ENCODE data around the gene BCAS2. TPM values are rescaled to one million over a fixed set of nuclear protein-coding genes. Genes with fewer than 3 reads are reported as not detected.

BCAS2 gene
- total and polyA plus RNA-seq, 2 experiments from 2014 or later: 50.7 to 111 TPM

DNA sequence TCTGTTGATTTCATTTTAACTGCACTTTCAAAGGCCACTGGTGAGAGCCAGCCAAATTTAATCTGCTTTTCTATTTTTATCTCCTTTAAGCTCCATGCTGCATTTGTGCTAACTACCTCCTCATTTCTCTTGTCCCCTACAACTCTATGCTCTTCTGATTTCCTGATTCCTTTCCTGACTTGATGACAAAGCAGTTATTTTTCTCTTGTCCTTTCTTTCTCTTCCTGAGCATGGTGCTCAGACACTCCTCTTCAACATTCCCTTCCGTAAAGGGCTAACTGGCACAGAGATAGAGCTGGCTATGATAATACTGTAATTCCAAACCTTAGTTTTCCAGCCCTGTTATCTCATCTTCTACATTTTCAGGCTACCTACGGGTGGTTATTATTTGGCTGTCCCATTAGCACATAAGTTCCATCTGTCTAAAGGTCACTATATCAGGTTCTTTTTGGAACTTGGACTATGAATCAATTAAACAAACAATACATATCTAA, 6.8 kb upstream of the BCAS2 start:
- Histone ChIP-seq H3K4me3 (no peak overlapping the region), H2AFZ (no peak overlapping the region), H3F3A (replicated peaks; ENCODE audit: low read depth) (no peaks in the 10 kb centered on the region), H3K4me1 (ENCODE audit: insufficient read depth) (no peaks in the 10 kb centered on the region), H3K4me2 (no peak overlapping the region), H3K9me2 (ENCODE audit: insufficient read depth) (no peaks in the 10 kb centered on the region), H4K20me1 (replicated peaks; ENCODE audit: insufficient read depth) (no peaks in the 10 kb centered on the region), H3K79me2 (replicated peaks; ENCODE audit: insufficient read depth) (no peaks in the 10 kb centered on the region), H3K27ac (ENCODE audit: low read depth) (no peak overlapping the region), H3K27me3 (ENCODE audit: insufficient read depth) (no peaks in the 10 kb centered on the region), H3K36me3 (ENCODE audit: insufficient read depth) (no peaks in the 10 kb centered on the region)
- Mint-ChIP-seq H3K4me3 (no peak overlapping the region), H3K9me3 (no peaks in the 10 kb centered on the region), H3K27me3 (ENCODE audit: insufficient read depth, low read depth, poor library complexity) (peaks cover 2% of the 10 kb centered on the region), H3K27ac (no peak overlapping the region), H3K4me1 (no peaks in the 10 kb centered on the region), H3K36me3 (ENCODE audit: low read depth) (no peaks in the 10 kb centered on the region)
- ATAC-seq: no peak
- TF ChIP-seq CREB1 (CRISPR knock-in tag; IDR thresholded peaks at IDR 0.05; ENCODE audit: low read depth) (no peak), REST (IDR thresholded peaks at IDR 0.05; ENCODE audit: unreplicated experiment) (no peak), NANOG (IDR thresholded peaks at IDR 0.05; ENCODE audit: borderline replicate concordance) (no peak), ZNF331 (CRISPR knock-in tag; IDR thresholded peaks at IDR 0.05; ENCODE audit: low read depth) (no peak)
- TF ChIP-seq, protein P1, sequence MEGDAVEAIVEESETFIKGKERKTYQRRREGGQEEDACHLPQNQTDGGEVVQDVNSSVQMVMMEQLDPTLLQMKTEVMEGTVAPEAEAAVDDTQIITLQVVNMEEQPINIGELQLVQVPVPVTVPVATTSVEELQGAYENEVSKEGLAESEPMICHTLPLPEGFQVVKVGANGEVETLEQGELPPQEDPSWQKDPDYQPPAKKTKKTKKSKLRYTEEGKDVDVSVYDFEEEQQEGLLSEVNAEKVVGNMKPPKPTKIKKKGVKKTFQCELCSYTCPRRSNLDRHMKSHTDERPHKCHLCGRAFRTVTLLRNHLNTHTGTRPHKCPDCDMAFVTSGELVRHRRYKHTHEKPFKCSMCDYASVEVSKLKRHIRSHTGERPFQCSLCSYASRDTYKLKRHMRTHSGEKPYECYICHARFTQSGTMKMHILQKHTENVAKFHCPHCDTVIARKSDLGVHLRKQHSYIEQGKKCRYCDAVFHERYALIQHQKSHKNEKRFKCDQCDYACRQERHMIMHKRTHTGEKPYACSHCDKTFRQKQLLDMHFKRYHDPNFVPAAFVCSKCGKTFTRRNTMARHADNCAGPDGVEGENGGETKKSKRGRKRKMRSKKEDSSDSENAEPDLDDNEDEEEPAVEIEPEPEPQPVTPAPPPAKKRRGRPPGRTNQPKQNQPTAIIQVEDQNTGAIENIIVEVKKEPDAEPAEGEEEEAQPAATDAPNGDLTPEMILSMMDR (conservative IDR thresholded peaks at IDR 0.05; ENCODE audit: low read depth in 2 of 2): no peak
- no peak for DNase-seq (ENCODE audit: low spot score)

GRCh38 chr1:114587203-114587991, 6.0 kb upstream of the BCAS2 start:
- DNase-seq (ENCODE audit: low spot score): no peak
- Histone ChIP-seq H3K27me3 (ENCODE audit: insufficient read depth) (no peaks in the 10 kb centered on the region), H3K79me2 (replicated peaks; ENCODE audit: insufficient read depth) (no peaks in the 10 kb centered on the region), H4K20me1 (replicated peaks; ENCODE audit: insufficient read depth) (no peaks in the 10 kb centered on the region), H3K36me3 (ENCODE audit: insufficient read depth) (no peaks in the 10 kb centered on the region), H2AFZ (no peak overlapping the region), H3K4me1 (ENCODE audit: insufficient read depth) (peaks cover 3% of the 10 kb centered on the region; the same call in 1 of the 2 replicates), H3F3A (replicated peaks; ENCODE audit: low read depth) (no peaks in the 10 kb centered on the region), H3K9me2 (ENCODE audit: insufficient read depth) (peaks cover 1% of the 10 kb centered on the region; the same call in 1 of the 2 replicates), H3K4me2 (no peak overlapping the region), H3K4me3 (no peak overlapping the region), H3K27ac (ENCODE audit: low read depth) (no peak overlapping the region)
- no peak for ATAC-seq
- Mint-ChIP-seq H3K36me3 (ENCODE audit: low read depth) (no peaks in the 10 kb centered on the region), H3K9me3 (no peaks in the 10 kb centered on the region), H3K4me3 (no peak overlapping the region), H3K4me1 (0 out of 3 replicates have a peak, but pooled peaks cover 2% of the 10 kb centered on the region), H3K27me3 (ENCODE audit: insufficient read depth, low read depth, poor library complexity) (peaks cover 2% of the 10 kb centered on the region), H3K27ac (no peak overlapping the region)
- TF ChIP-seq, protein P2, sequence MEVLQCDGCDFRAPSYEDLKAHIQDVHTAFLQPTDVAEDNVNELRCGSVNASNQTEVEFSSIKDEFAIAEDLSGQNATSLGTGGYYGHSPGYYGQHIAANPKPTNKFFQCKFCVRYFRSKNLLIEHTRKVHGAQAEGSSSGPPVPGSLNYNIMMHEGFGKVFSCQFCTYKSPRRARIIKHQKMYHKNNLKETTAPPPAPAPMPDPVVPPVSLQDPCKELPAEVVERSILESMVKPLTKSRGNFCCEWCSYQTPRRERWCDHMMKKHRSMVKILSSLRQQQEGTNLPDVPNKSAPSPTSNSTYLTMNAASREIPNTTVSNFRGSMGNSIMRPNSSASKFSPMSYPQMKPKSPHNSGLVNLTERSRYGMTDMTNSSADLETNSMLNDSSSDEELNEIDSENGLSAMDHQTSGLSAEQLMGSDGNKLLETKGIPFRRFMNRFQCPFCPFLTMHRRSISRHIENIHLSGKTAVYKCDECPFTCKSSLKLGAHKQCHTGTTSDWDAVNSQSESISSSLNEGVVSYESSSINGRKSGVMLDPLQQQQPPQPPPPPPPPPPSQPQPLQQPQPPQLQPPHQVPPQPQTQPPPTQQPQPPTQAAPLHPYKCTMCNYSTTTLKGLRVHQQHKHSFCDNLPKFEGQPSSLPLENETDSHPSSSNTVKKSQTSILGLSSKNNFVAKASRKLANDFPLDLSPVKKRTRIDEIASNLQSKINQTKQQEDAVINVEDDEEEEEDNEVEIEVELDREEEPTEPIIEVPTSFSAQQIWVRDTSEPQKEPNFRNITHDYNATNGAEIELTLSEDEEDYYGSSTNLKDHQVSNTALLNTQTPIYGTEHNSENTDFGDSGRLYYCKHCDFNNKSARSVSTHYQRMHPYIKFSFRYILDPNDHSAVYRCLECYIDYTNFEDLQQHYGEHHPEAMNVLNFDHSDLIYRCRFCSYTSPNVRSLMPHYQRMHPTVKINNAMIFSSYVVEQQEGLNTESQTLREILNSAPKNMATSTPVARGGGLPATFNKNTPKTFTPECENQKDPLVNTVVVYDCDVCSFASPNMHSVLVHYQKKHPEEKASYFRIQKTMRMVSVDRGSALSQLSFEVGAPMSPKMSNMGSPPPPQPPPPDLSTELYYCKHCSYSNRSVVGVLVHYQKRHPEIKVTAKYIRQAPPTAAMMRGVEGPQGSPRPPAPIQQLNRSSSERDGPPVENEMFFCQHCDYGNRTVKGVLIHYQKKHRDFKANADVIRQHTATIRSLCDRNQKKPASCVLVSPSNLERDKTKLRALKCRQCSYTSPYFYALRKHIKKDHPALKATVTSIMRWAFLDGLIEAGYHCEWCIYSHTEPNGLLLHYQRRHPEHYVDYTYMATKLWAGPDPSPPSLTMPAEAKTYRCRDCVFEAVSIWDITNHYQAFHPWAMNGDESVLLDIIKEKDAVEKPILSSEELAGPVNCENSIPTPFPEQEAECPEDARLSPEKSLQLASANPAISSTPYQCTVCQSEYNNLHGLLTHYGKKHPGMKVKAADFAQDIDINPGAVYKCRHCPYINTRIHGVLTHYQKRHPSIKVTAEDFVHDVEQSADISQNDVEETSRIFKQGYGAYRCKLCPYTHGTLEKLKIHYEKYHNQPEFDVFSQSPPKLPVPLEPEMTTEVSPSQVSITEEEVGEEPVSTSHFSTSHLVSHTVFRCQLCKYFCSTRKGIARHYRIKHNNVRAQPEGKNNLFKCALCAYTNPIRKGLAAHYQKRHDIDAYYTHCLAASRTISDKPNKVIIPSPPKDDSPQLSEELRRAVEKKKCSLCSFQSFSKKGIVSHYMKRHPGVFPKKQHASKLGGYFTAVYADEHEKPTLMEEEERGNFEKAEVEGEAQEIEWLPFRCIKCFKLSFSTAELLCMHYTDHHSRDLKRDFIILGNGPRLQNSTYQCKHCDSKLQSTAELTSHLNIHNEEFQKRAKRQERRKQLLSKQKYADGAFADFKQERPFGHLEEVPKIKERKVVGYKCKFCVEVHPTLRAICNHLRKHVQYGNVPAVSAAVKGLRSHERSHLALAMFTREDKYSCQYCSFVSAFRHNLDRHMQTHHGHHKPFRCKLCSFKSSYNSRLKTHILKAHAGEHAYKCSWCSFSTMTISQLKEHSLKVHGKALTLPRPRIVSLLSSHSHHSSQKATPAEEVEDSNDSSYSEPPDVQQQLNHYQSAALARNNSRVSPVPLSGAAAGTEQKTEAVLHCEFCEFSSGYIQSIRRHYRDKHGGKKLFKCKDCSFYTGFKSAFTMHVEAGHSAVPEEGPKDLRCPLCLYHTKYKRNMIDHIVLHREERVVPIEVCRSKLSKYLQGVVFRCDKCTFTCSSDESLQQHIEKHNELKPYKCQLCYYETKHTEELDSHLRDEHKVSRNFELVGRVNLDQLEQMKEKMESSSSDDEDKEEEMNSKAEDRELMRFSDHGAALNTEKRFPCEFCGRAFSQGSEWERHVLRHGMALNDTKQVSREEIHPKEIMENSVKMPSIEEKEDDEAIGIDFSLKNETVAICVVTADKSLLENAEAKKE (CRISPR knock-in tag; IDR thresholded peaks at IDR 0.05): no peak
- no peak for TF ChIP-seq JUNB (IDR thresholded peaks at IDR 0.05; ENCODE audit: unreplicated experiment)
- no peak for TF ChIP-seq ZNF114 (CRISPR knock-in tag; IDR thresholded peaks at IDR 0.05)

Measured in GM23338 (cell line).